ENCODE measurements around the gene ZNF101.

The ZNF101 gene

GRCh38 chr19:19668230-19669012 lies at the start of gene ZNF101:
Gene ZNF101 (plus strand): TSS chr19:19668839. CDS start chr19:19668964, 125 bp downstream.
- peak; percentile 84 to 91 for DNase-seq (ENCODE audit: low read depth in 2 of 2)

- no peak for DNase-seq (ENCODE audit: low read depth in 2 of 2)
Measured at GRCh38 chr19:19619181-19619848, 49.3 kb upstream of the ZNF101 start.

- no peak for DNase-seq (ENCODE audit: low read depth in 2 of 2)
Measured at GRCh38 chr19:19619849-19620210, 48.8 kb upstream of the ZNF101 start.

- no peak for DNase-seq (ENCODE audit: low read depth in 2 of 2)
Measured at GRCh38 chr19:19623383-19623782, 45.3 kb upstream of the ZNF101 start.

- no peak for DNase-seq (ENCODE audit: low read depth in 2 of 2)
Measured at GRCh38 chr19:19624032-19624570, 44.5 kb upstream of the ZNF101 start.

GRCh38 chr19:19626516-19627472 lies 41.8 kb upstream of the ZNF101 start:
- no peak for DNase-seq (ENCODE audit: low read depth in 2 of 2)

- peak; percentile 49 to 63 for DNase-seq (ENCODE audit: low read depth in 2 of 2)
Measured at GRCh38 chr19:19627621-19628500, 40.8 kb upstream of the ZNF101 start, which contains the start of gene LPAR2. Gene LPAR2 (minus strand): TSS chr19:19628220. CDS start chr19:19627275, 945 bp downstream.

- DNase-seq (ENCODE audit: low read depth in 2 of 2), result peak in 1 of 2 donors; percentile 36
Measured at GRCh38 chr19:19628501-19629134, 40.0 kb upstream of the ZNF101 start.

- no peak for DNase-seq (ENCODE audit: low read depth in 2 of 2)
Measured at GRCh38 chr19:19630062-19630414, 38.6 kb upstream of the ZNF101 start.

- DNase-seq (ENCODE audit: low read depth in 2 of 2), result no peak
Measured at GRCh38 chr19:19630426-19630825, 38.2 kb upstream of the ZNF101 start.

- DNase-seq (ENCODE audit: low read depth in 2 of 2), result no peak
Measured at GRCh38 chr19:19631346-19631745, 37.3 kb upstream of the ZNF101 start.

GRCh38 chr19:19632661-19633060 lies 36.0 kb upstream of the ZNF101 start:
- no peak for DNase-seq (ENCODE audit: low read depth in 2 of 2)

GRCh38 chr19:19633711-19634515 lies 34.7 kb upstream of the ZNF101 start:
- DNase-seq (ENCODE audit: low read depth in 2 of 2), result no peak

GRCh38 chr19:19634516-19635312 lies 33.9 kb upstream of the ZNF101 start:
- DNase-seq (ENCODE audit: low read depth in 2 of 2), result no peak

- DNase-seq (ENCODE audit: low read depth in 2 of 2), result no peak
Measured at GRCh38 chr19:19635313-19635702, 33.3 kb upstream of the ZNF101 start.

- no peak for DNase-seq (ENCODE audit: low read depth in 2 of 2)
Measured at GRCh38 chr19:19636573-19637185, 32.0 kb upstream of the ZNF101 start.

GRCh38 chr19:19637186-19637522 lies 31.5 kb upstream of the ZNF101 start:
- DNase-seq (ENCODE audit: low read depth in 2 of 2), result no peak

GRCh38 chr19:19637523-19638251 lies 31.0 kb upstream of the ZNF101 start:
- no peak for DNase-seq (ENCODE audit: low read depth in 2 of 2)
